ENCODE results near the gene YEATS4.
"Not testable (repeated sequence)": the region's sequence is repeated elsewhere in the genome, so short reads cannot be mapped to it uniquely, and the experiment has no call there.

YEATS4 gene

GRCh38 chr12:69359531-69360347, at the start of gene YEATS4:
YEATS4 (plus strand) TSS chr12:69359743; CDS start chr12:69359973, 230 bp downstream.
- peak; percentile 95 for DNase-seq

DNA sequence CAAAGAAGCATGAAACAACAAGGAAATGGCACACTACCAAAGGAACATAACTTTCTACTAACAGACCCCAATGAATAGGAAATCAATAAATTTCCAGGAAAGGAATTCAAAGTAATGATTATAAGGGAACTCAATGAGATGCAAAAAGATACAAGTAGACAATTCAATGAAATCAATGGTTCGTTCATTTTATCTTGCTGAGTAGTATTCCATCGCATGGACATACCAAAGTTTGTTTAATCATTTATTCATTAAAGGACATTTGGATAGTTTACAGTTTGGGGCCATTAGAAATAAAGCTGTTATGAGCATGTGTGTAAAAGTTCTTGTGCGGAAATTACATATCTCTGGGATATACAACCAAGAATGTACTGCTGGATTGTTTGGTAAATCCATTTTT, 46.3 kb upstream of the YEATS4 start:
- DNase-seq: no peak

DNA sequence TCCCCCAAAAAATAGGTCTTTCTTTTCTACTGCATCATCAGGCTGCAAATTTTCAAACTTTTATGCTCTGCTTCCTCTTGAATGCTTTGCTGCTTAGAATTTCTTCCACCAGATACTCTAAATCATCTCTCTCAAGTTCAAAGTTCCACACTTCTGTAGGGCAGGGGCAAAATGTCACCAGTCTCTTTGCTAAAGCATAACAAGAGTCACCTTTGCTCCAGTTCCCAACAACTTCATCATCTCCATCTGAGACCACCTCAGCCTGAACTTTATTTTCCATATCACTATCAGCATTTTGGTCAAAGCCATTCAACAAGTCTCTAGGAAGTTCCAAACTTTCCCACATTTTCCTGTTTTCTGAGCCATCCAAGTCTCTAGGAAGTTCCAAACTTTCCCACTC, 42.8 kb upstream of the YEATS4 start:
- not testable (repeated sequence) for DNase-seq

GRCh38 chr12:69317233-69317632, 42.3 kb upstream of the YEATS4 start:
- not testable (repeated sequence) for DNase-seq

GRCh38 chr12:69318225-69318624, 41.3 kb upstream of the YEATS4 start:
- DNase-seq: no peak

DNA sequence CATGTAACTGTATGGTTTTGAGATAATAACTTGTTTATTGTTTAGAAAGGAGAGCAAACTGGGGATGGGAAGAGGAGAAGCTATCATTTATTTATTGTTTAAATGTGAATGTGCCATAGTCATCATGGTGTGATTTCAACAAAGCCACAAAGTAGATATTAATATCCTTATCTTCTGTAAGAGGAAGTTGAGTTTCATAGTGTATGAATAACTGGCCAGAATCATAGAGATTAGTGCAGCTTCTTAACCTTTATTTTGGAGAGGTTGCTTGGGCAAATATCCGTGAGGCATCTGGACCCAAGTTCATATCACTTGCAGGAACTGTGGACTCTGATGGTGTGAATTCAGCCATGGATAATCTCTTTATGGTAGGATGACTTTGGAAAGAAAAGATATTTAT, 38.2 kb upstream of the YEATS4 start:
- DNase-seq: no peak

- no peak for DNase-seq
Observed at GRCh38 chr12:69324797-69325466, 34.6 kb upstream of the YEATS4 start.

- no peak for DNase-seq
Observed at GRCh38 chr12:69328426-69328825, 31.1 kb upstream of the YEATS4 start.

- DNase-seq: no peak
Observed at GRCh38 chr12:69329669-69330428, 29.7 kb upstream of the YEATS4 start.

DNA sequence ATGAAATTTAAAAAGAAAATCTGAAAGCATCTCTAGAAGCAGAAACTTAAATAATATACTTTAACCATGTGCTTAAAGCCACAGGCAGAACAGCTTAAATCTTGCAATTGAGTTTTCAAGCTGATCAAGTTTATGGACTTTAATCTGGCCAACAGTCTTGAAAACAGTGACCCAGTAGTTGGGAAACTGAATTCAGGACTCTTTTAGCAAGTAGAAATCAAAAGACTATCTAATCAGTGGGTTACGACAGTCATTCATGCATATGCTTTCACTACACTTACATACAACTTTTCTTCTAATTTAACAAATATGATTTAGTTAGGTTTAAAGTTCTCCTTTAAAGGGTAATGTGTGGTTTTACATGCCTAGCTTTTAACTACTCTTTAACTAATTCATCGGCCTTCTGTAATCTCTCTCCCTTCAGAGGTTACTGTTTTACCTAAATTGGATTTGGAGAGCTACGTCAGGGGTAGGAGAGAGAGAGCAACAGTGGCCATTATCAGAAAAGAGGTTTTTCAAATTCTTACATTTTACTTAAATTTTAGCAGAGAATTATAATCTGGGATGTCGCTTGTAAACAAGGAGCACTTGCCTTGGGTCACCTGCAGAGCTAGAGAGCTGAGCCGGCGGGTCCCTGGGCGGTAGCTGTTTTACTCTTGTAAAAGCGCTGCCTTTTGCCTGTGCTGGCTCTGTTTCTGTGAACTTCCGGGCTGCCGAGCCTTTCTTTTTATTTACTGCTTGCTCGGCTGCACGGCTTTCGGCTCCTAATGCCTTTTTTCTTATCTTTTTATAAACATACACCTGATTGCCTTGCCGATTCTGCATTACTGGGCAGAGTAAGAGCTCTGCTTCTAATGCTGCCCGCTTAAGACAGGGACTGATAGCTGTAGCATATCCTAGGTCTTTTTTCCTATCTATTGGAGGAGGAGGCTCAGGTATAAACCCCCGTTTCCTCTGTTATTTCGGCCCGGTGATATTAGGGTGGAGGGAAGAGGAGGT, 28.8 kb upstream of the YEATS4 start:
- DNase-seq: no peak

DNA sequence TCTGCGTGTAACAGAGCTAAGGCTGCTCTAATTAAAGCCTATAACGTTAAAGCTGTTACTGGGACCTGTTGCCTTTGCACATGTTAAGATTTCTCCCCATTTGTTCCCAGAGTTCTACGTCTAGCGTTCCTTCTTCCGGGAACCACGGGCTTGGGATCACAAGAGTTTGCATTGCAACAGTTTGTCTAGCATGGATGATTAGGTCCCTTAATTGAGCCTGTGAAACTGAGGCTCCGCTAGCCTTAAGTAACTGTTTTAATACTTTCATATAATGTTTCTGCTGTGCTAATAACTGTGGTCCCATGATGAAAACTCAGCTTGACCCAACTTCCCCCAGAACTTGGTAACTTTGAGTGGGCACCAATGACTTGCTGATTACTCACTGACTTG, 28.0 kb upstream of the YEATS4 start:
- no peak for DNase-seq

DNA sequence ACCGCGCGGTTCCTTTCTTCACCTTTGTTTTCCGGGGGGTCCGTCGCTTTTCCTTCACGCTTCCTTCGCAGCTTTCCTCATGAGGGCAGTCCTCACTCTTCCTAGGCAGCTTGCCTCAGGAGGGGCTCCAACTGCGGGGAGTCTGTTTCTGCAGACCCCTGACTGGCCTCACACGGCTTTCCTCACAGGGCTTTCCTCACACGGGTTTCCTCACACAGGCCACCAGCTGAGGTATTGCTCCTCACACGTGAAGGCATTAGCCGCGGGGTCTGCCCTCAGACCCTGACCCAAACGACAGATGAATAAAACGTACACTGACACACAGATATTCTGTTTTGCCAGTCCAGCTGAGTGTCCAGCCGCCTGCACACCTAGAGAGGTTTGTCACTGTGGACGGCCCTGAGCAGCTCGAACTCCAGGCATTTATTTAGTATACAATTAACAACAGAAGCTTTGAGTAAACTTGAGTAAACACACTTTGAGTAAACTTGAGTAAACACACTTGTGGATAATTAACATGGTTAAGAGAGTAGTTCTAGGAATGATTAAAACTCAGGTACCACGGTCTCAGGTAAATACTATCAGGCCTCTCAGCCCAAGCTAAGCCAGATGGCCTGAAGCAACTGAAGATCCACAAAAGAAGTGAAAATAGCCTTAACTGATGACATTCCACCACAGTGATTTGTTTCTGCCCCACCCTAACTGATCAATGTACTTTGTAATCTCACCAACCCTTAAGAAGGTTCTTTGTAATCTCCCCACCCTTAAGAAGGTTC, 27.4 kb upstream of the YEATS4 start:
- no peak for DNase-seq

DNA sequence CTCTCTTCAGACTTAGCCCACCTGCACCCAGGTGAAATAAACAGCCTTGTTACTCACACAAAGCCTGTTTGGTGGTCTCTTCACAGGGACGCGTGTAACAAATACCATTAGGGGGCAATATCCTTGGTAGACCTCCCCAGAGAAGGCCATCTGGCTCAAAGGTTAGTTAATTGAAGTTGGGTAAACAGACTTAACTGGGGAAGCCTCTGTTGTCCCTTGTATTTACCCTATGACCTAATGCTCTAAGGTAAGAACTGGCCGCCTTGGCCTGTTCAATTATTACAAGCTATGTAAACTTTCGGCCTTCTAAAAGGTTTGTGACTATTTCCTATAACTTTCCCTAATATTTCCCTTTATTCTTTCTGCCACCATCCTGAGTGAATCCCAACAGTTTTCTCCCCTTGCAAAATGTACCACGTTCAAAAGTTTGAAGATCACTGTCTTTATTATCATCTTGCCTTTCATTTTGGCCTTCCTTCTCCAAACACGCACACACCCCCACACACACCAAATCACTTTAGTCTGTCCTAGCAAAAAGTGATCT, 26.7 kb upstream of the YEATS4 start:
- no peak for DNase-seq

DNA sequence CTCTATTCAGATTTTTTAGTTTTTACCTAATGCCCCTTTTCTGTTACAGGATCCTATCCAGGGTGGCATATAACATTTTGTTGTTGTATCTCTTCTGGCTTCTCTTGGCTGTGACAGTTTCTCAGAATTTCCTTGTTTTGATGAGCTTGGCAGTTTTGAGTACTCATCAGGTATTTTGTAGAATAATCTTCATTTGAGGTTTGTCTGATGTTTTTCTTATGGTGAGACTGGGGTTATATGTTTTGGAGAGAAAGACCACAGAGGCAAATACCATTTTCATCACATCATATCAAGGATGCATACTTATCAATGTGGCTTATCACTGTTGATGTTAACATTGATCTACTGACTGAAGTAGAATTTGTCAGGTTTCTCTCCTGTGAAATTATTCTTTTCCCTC, 25.4 kb upstream of the YEATS4 start:
- DNase-seq: no peak

GRCh38 chr12:69337311-69338090, 22.0 kb upstream of the YEATS4 start:
- DNase-seq: no peak

DNA sequence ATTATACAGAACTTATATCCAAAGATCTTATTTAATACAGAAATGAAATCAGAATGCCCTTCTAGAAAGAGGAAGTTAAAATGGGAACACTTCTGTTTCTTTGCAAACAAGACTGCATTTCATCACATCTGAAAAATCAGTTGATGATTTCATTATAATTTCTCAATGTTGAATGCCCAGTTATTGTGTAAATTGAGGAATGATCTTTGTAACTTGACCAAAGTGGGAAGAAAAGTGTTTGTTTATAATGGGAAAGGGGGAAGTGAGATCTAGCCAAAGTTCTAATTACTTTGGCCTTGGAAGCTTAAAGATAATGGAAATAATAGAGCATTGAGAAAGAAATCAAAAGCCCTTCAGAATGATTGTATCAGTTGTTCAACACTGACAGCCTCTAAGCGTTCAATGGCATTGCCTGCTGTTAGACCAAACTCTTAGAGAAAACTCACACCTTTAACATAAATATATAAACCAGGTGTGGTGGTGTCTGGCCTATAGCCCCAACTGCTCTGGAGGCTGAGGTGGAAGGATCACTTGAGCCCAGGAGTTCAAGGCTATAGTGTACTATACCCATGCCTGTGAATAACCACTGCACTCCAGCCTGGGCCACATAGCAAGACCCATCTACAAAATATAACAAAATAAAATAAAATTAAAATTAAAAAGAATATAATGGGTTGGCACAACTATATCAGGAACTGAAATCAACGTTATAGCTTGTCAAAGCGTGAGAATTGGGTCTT, 21.3 kb upstream of the YEATS4 start:
- DNase-seq: no peak

DNA sequence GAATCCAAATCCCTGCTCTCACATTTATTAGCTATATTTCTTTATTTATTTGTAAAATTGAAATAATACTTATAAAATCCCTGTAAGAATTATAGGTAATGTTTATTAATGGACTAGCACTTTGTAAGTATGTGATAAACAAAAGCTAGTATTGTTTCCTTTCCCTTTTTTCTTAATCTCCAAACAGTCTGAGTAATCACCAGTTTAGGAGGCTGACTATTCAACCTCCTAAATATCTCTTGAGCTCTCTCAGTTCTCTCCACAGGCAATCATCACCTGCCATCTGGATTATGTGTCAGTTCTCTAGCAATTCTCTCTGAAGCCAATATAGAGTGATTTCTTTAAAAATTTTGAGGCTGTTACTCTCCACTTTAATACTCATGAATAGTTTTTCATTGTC, 20.6 kb upstream of the YEATS4 start:
- no peak for DNase-seq

DNA sequence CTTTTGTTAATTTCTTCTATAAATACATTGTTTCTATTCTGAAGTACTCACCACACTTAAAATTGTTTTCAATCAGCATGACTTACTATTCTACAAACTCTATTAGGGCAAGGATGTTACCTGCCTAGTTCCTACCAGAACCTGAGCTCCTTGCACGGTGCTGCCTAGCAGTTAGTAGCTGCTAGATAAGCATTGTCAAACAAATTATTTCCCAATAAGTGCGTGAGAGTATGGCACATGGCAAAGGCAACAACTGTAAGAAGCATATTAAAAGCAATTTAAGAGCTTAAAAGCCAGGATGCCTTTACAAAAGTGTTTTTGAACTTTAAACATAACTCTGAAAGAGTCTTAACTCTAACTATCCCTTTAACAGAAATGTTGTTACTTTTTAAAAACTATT, 19.5 kb upstream of the YEATS4 start:
- DNase-seq: no peak

DNA sequence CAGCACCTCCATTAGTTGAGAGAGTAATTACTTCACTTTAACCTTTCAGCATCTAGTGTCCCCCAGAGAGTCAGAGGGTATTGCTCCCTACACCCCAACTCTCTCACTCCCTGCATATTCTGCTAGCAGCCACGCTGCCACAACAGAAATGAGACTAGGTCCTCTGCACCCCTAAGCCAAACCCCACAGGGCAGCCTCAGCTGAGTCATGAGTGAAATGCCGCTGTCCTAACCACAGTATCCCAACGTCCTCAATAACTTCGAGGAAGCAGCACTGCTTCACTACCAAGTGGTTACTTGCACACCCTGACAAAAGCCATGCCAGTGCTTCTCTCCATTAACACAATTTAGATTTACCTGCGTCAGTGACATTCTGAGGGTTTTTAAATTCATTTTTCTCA, 18.2 kb upstream of the YEATS4 start:
- no peak for DNase-seq

GRCh38 chr12:69342421-69342820, 17.1 kb upstream of the YEATS4 start:
- DNase-seq: no peak
